OCI-LY7 (cell line): ENCODE results near the gene ZNF213.

ENCODE experiments used
- CTCF ChIP-seq: fragments of 200-600 bp; sonication (generic); conservative IDR thresholded peaks from 2 replicates; pipeline ENCODE4 v1.5.1; 2014; ENCODE audit warnings: mild to moderate bottlenecking, antibody characterized with exemption, low read length, moderate library complexity, mixed read lengths
- EZH2phosphoT487 ChIP-seq: fragments of 200-600 bp; sonication (generic); IDR thresholded peaks from 2 replicates; pipeline ENCODE4 v1.6.1; 2018; ENCODE audit warnings: low read depth, borderline replicate concordance, mild to moderate bottlenecking, mixed run types, antibody characterized with exemption, low read length, moderate library complexity, mixed read lengths

GRCh38 chr16:3188675-3188924 is 53.8 kb downstream of the ZNF213 start:
- no peak for TF ChIP-seq CTCF
- TF ChIP-seq EZH2phosphoT487 = no peak
